ENCODE measurements around the gene LRRC75B.
"Not testable (repeated sequence)": the region's sequence is repeated elsewhere in the genome, so short reads cannot be mapped to it uniquely, and the experiment has no call there.

LRRC75B gene

DNA sequence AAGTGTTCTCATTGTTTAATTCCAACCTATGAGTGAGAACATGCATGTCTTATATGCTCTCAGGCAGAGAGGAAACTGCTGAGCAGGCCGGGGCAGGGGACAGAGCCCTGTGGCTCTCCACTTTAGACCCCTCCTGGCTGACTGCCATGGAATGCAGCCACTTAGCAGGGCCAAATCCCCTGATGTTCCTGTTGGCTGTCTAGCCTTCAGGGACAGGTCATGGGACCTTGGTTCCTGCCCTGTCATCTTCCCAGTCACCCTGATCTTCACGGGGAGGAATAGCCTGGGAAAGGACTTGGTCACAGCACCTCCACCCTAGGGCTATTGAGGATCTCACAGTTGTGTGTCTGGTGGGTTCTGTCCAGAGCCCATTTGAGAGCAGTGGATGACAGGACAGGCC, 13.5 kb upstream of the LRRC75B start:
- in situ Hi-C loops (cut with MboI; ENCODE audit: low sequenced_read_pairs, unreplicated experiment); DNase-seq (ENCODE audit: low spot score): not testable (repeated sequence)

DNA sequence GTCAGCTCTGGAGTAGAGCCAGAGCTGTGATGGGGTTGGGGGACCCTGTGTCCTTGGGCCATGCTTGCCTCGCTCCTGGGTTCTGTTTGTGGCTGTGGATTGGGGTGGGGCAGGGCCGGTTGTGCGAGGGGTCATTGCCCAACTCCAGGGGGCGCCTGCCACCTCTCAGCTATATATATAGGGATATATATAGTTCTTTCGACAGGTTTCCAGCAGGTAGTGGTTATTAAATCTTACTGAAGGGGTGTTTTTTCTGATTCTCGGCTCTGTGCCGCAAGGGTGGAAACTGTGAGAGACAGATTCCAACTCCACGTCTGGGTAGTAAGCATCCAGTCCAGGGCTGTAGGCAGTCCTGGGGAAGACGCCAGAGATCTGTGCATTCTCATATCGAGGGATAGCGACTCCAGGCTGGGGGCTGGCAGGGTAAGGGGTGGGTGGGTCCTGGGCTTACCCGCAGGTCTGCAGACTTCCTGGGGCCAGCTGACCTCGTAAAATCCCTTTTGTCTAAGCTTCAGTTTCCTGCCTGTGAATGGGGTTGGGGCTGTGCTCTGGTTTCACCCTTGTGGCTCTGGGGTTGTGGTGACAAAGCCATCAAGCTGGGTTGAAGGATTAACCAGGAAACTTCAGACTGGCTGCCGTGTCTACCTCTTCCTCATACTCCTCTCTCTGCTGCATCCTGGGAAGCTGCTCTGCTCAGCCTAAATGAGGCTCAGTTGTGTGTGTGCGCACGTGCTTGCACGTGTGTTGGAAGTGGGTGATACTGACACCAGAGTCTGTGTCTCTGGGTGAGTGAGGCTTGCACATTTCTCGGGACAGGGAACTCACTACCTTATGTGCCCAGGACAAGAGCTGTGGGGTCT, 11.1 kb upstream of the LRRC75B start:
- in situ Hi-C loops (cut with MboI; ENCODE audit: low sequenced_read_pairs, unreplicated experiment); DNase-seq (ENCODE audit: low spot score): not testable (repeated sequence)

DNA sequence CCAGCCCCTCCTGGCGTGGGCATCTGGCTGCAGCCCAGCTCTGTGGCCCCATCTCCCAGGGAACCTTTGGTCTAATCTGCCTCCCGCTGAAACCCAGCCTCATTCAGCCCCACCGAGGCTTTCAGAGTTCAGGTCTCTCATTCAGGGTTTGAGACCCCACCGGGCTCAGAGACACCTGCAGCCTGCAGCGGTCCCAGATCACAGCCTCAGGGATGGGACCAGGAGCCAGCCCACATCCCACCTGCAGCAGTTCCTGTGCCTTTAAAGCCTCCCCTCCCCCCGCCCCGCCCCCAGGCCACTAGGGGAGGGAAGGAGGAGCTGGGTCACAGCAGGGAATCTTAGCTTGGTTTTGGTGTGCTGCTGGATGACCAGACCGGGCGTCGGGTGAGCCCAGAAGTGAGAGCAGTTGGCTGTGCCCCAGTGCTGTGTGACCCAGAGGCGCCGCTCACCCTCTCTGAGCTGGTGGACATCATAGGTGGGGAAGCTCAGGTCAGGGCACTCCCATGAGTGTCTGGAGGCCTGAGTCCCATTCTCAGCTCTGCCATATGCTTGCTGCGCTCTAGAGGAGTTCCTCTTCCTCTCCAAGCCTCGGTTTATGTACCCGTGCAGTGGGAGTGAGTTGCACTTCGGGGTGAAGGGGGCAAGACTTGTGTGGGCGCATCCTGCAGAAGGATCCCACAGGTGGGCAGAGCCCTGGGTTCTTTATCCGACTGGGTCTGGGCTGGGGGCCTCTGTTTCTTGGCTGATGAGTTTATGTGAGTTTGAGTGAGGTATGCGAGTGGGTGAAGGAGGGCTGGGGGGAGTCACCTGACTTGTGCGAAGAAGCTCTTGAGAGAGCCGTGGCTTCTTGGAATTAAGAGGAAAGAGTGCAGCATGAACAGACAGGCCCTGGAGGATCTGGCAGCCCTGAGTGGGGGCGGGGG, 10.2 kb upstream of the LRRC75B start, which contains the start of gene GGT1:
TSS of gene GGT1 (plus strand) at position 347 of the 923 bp plus-strand sequence. CDS start 7,889 bp downstream, outside the sequence.
- in situ Hi-C loops (cut with MboI; ENCODE audit: low sequenced_read_pairs, unreplicated experiment); DNase-seq (ENCODE audit: low spot score): not testable (repeated sequence)

DNA sequence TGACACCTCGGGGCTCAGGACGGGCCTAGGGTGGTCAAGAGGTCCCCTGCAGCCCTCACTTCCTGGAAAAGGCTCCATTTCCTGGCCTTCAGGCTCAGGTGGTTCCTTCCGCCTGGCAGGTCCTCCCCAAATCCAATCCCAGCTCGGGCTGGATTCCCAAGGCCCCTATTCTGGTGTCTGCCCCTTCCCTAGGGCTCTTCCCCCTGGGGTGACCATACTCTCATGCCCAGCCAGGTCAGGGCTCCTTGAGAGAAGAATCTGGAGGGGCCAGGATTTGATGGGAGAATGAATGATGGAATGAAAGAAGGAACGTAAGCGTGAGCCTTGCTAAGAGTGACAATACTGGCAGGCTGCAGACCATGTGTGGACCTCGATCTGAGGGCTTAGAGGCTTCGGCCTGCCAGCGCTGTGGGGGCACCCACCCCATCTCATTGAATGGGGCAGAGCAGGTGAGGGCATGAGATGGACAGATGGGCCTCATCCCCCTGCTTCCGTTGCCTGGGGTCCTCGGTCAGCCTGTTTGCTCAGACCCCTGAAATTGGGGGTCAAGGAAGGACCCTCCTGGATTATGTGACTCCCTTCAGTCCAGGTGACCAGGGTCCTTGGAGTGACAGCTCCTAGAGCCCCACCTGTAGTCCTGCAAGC, 9.4 kb upstream of the LRRC75B start:
- DNase-seq (ENCODE audit: low spot score); in situ Hi-C loops (cut with MboI; ENCODE audit: low sequenced_read_pairs, unreplicated experiment): not testable (repeated sequence)

DNA sequence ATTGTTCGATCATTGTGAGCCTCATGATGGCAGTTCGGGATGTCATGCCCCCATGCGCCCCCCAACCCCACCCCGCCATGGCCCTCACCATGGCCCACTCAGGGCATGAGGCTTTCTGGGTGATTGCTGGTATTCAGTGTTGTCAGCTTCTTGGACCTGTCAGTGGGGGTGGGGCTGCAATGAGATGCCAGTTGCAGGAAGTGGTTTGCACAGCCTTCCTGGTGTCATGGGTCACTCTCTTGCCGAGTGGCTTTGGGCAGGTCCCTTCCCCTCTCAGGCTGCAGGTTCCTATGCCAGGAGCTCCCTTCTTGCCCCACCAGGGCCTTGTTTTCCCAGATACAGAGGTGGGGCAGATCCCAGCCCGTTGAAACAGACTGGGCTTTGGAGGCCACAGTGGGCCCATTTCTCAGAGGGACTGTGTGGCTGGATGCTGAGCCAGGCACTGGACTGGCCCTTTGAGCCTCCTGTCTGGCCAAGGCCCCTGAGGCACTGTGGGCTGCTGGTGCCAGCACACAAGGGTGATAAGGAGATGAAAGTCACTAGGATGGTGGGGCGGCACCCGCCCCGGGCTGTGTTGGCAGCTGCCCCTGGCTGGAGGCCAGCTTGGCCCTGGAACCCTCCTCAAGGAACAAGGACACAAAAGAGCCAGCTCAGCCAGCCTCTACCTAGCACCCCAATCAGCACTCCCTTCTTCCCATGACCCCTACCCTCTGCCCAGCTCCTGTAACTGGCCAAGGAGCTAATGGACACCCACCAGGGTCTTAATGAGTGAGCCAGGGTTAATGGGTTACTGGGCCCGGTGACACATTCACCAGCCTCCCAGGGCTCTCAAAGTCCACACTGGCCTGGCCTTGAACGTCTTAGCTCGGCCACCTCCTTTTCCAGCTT, 8.6 kb upstream of the LRRC75B start:
- DNase-seq (ENCODE audit: low spot score) = no peak
- TF ChIP-seq, protein P1, sequence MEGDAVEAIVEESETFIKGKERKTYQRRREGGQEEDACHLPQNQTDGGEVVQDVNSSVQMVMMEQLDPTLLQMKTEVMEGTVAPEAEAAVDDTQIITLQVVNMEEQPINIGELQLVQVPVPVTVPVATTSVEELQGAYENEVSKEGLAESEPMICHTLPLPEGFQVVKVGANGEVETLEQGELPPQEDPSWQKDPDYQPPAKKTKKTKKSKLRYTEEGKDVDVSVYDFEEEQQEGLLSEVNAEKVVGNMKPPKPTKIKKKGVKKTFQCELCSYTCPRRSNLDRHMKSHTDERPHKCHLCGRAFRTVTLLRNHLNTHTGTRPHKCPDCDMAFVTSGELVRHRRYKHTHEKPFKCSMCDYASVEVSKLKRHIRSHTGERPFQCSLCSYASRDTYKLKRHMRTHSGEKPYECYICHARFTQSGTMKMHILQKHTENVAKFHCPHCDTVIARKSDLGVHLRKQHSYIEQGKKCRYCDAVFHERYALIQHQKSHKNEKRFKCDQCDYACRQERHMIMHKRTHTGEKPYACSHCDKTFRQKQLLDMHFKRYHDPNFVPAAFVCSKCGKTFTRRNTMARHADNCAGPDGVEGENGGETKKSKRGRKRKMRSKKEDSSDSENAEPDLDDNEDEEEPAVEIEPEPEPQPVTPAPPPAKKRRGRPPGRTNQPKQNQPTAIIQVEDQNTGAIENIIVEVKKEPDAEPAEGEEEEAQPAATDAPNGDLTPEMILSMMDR (IDR thresholded peaks at IDR 0.05; ENCODE audit: borderline replicate concordance, control extremely low read depth, extremely low read depth, insufficient read depth, missing control alignments) = no peak
- in situ Hi-C loops (cut with MboI; ENCODE audit: low sequenced_read_pairs, unreplicated experiment) = no loop called here

DNA sequence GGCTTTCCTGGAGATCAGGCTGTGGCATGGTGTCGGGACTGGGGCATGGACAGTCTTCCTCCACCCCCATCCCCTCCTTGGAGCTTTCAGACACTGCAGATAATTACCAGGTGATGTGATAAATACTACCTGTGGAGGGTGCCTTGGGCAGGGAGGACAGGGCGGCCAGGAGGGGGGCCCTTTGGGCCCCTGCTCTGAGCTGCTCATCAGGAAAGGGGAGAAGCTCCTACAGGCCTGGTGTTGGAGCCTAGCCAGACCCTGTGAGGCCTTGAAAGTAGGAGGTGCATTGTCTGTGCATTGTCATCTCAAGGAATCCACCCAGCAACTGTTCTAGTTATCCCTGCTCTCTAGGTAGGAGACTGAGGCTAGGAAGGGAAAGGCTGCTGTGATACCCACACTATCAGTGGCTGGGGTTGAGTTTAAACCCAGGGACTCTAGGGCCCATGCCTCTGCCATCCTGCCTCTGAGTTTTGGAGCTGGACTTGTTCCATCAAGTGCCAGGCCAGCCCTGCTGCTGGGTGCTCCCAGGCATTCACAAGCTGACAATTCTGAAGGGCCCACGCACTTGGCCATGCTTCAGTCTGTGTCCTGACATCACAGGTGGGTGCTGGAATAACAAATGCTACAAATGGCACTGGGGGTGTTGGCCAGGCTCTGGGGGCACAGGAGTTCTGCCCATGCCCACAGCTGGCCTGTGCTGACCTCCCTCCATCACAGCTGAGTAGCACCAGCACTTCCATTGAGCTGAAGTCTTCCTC, 7.3 kb upstream of the LRRC75B start:
- in situ Hi-C loops (cut with MboI; ENCODE audit: low sequenced_read_pairs, unreplicated experiment); DNase-seq (ENCODE audit: low spot score): not testable (repeated sequence)

DNA sequence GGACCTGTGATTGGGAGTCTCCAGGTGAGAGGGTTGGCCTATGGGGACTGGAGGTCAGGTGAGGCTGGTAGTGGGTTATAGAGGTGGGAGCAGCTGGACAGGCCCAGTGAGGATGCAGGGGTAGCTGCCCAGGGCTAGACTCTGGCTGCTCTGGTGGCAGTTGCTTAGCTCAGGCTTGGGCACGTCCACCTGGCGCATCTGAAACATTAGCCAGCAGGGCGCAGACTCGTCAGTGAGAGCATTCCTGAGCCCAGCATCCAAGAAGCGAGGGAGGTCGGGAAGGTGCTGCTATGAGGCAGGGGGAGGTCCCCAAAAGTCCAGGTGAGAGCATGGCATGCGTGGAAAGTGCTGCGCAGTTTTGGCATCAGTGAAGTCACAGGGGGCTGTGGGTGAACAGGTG, 6.6 kb upstream of the LRRC75B start:
- in situ Hi-C loops (cut with MboI; ENCODE audit: low sequenced_read_pairs, unreplicated experiment) = no loop called here
- no peak for DNase-seq (ENCODE audit: low spot score)

DNA sequence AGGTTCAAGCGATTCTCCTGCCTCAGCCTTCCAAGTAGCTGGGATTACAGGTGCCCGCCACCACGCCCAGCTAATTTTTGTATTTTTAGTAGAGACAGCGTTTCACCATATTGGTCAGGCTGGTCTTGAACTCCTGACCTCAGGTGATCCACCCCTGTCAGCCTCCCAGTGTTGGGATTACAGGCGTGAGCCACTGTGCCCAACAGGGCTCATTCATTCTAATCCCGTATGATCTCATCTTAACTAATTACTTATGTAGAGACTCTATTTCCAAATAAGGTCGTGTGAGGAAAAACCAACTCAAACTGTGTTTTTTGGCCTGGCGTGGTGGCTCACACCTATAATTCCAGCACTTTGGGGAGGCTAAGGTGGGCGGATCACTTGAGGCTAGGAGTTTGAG, 4.2 kb upstream of the LRRC75B start:
- DNase-seq (ENCODE audit: low spot score); in situ Hi-C loops (cut with MboI; ENCODE audit: low sequenced_read_pairs, unreplicated experiment): not testable (repeated sequence)

More for the DNA sequence above, 6.6 kb upstream of the LRRC75B start:
- TF ChIP-seq, protein P1 (IDR thresholded peaks at IDR 0.05; ENCODE audit: borderline replicate concordance, control extremely low read depth, extremely low read depth, insufficient read depth, missing control alignments) = no peak

DNA sequence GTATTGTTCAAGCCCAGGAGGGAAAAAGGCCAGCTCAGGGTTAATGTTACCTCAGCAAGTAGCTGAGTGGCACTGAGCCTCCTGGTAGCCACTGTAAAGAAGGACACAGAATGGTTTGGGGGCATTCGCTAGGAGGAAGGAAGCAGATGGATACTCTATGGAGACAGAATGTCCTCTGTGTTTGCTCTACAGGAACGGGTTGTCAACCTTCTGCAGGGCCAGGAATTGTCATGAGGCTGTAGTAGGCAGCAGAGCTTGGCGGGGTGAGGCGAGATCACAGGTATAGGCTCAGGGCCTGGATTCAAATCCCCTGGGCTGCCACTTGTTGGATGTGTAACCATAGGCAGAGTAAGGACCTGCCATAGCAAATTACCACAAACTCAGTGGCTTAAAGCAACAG, 3.0 kb upstream of the LRRC75B start:
- no peak for DNase-seq (ENCODE audit: low spot score)
- in situ Hi-C loops (cut with MboI; ENCODE audit: low sequenced_read_pairs, unreplicated experiment) = no loop called here
- TF ChIP-seq, protein P1 (IDR thresholded peaks at IDR 0.05; ENCODE audit: borderline replicate concordance, control extremely low read depth, extremely low read depth, insufficient read depth, missing control alignments) = no peak

Data from GM13976 (cell line).